A549 (cell line): ENCODE data around the gene DSCAML1. TPM values are rescaled to one million over a fixed set of nuclear protein-coding genes. Genes with fewer than 3 reads are reported as not detected.

Experiments
- ATAC-seq, 2 experiments: fragments of 200-7000 bp in 1 of 2; fragments of >200 bp in 1 of 2; cut with Nextera tagmentation in 1 of 2; cut with Tn5 transposase in 1 of 2; 3 replicates each; pipeline versions ENCODE4 v1.8.0 to v1.9.1; 2018 to 2020; ENCODE audit warnings: mild to moderate bottlenecking in 1 of 2, moderate library complexity in 1 of 2
- CTCF ChIA-PET: fragments of 300-600 bp; sonication (Branson Sonifier 250); formaldehyde crosslinking; extraction: SDS; loops from one replicate; lab custom pipeline; 2021; ENCODE audit warnings: antibody characterized with exemption, inconsistent platforms; lab: Yijun Ruan, JAX
- POLR2A ChIA-PET: fragments of 350-600 bp; formaldehyde crosslinking; extraction: SDS; loops from one replicate; lab custom pipeline; 2021; ENCODE audit warnings: antibody characterized with exemption, inconsistent platforms; lab: Yijun Ruan, JAX
- DNase-seq, 2 experiments: peaks; one replicate each; pipeline versions ENCODE4 v3.0.0 to v3.0.0-alpha.2; 2011 to 2016; ENCODE audit warnings: low read depth in 1 of 2, low spot score in 1 of 2
- FAIRE-seq: peaks from 2 replicates; lab custom pipeline; 2011; peaks lifted over from hg19 to GRCh38; lab: Jason Lieb, UNC
- H3K27ac ChIP-seq, 2 experiments: fragments of >200 bp; sonication (Bioruptor Twin); formaldehyde crosslinking; 3 replicates each; pipeline ENCODE4 v1.5.1; 2016 to 2017
- H3K4me1 ChIP-seq: fragments of >200 bp; sonication (Bioruptor Twin); formaldehyde crosslinking; 3 replicates; pipeline ENCODE4 v1.6.1; 2016
- H3K4me2 ChIP-seq: fragments of >200 bp; sonication (Bioruptor Twin); formaldehyde crosslinking; 3 replicates; pipeline ENCODE4 v1.6.1; 2016
- H3K4me3 ChIP-seq: fragments of >200 bp; sonication (Bioruptor Twin); formaldehyde crosslinking; 3 replicates; pipeline ENCODE4 v1.5.1; 2016
- H3K9me3 ChIP-seq: fragments of >200 bp; sonication (Bioruptor Twin); formaldehyde crosslinking; 3 replicates; pipeline ENCODE4 v1.6.1; 2016
- ATOH8 ChIP-seq: fragments of 250-450 bp; sonication (Bioruptor Pico); IDR thresholded peaks from 2 replicates; pipeline ENCODE4 v1.5.0; 2020; ENCODE audit warnings: low read depth, mild to moderate bottlenecking, moderate library complexity
- BCL3 ChIP-seq: fragments of >200 bp; sonication (Bioruptor Twin); formaldehyde crosslinking; IDR thresholded peaks from 3 replicates; pipeline ENCODE4 v1.6.1; 2016
- CBX8 ChIP-seq: fragments of 200-600 bp; sonication (generic); IDR thresholded peaks from 2 replicates; pipeline ENCODE4 v1.6.1; 2016
- CTCF ChIP-seq: fragments of >200 bp; sonication (Bioruptor Twin); formaldehyde crosslinking; IDR thresholded peaks from 3 replicates; pipeline ENCODE4 v1.5.1; 2016
- E2F6 ChIP-seq: IDR thresholded peaks from 2 replicates; pipeline ENCODE4 v1.6.1; 2012; ENCODE audit warnings: low read depth, borderline replicate concordance
- FOSB ChIP-seq: fragments of 250-450 bp; sonication (Bioruptor Pico); IDR thresholded peaks from 2 replicates; pipeline ENCODE4 v1.5.0; 2020; ENCODE audit warnings: mild to moderate bottlenecking, moderate library complexity
- FOXS1 ChIP-seq: fragments of 250-450 bp; sonication (Bioruptor Pico); IDR thresholded peaks from 2 replicates; pipeline ENCODE4 v1.5.0; 2020; ENCODE audit warnings: mild to moderate bottlenecking, moderate library complexity
- HDAC2 ChIP-seq: fragments of 200-600 bp; sonication (generic); IDR thresholded peaks from 2 replicates; pipeline ENCODE4 v1.6.1; 2016
- HES2 ChIP-seq: fragments of >200 bp; sonication (Bioruptor Twin); formaldehyde crosslinking; IDR thresholded peaks from 2 replicates; pipeline ENCODE4 v1.6.1; 2016
- HEYL ChIP-seq: fragments of 250-450 bp; sonication (Bioruptor Pico); IDR thresholded peaks from 2 replicates; pipeline ENCODE4 v1.8.0; 2021; ENCODE audit warnings: mild to moderate bottlenecking, moderate library complexity
- JUN ChIP-seq, 2 experiments: fragments of >200 bp; sonication (Bioruptor Twin); formaldehyde crosslinking; IDR thresholded peaks; 2 replicates in 1 of 2; 3 replicates in 1 of 2; pipeline ENCODE4 v1.6.1; 2016 to 2017
- JUNB ChIP-seq: fragments of >200 bp; sonication (Bioruptor Twin); formaldehyde crosslinking; IDR thresholded peaks from 2 replicates; pipeline ENCODE4 v1.6.1; 2016
- MAFK ChIP-seq: fragments of 450-650 bp; IDR thresholded peaks from 2 replicates; pipeline ENCODE4 v1.6.1; 2014; ENCODE audit not compliant: partially characterized antibody
- MAZ ChIP-seq: fragments of 150-350 bp; IDR thresholded peaks from 2 replicates; pipeline ENCODE4 v1.6.1; 2014; ENCODE audit warnings: antibody characterized with exemption, low read depth, low read length, borderline replicate concordance
- MYC ChIP-seq: IDR thresholded peaks from 2 replicates; pipeline ENCODE4 v1.6.1; 2012; ENCODE audit warnings: mild to moderate bottlenecking, inconsistent platforms, low read length, improper control_type of control experiment, borderline replicate concordance
- PHF8 ChIP-seq: fragments of 200-600 bp; sonication (generic); IDR thresholded peaks from 2 replicates; pipeline ENCODE4 v1.6.1; 2016; ENCODE audit warnings: low read depth, mild to moderate bottlenecking, antibody characterized with exemption, moderate library complexity, borderline replicate concordance
- POLR2A ChIP-seq: IDR thresholded peaks from 2 replicates; pipeline ENCODE4 v1.6.1; 2012; ENCODE audit warnings: mild to moderate bottlenecking, low read length
- POLR2AphosphoS2 ChIP-seq: conservative IDR thresholded peaks from 2 replicates; pipeline ENCODE4 v1.6.1; 2012; ENCODE audit warnings: low read length, improper control_type of control experiment, inconsistent platforms
- RAD21 ChIP-seq, 2 experiments: fragments of >200 bp in 1 of 2; sonication (Bioruptor Twin) in 1 of 2; formaldehyde crosslinking in 1 of 2; IDR thresholded peaks in 1 of 2; conservative IDR thresholded peaks in 1 of 2; 2 replicates in 1 of 2; 3 replicates in 1 of 2; pipeline ENCODE4 v1.6.1; 2012 to 2018; ENCODE audit warnings: inconsistent platforms in 1 of 2
- SMC3 ChIP-seq: fragments of >200 bp; sonication (Bioruptor Twin); formaldehyde crosslinking; IDR thresholded peaks from 3 replicates; pipeline ENCODE4 v1.6.1; 2018; ENCODE audit warnings: inconsistent platforms
- WGBS: methylation state at CpG from one replicate; pipeline ENCODE4 v1.1.6; 2017; ENCODE audit errors: missing lambda C conversion rate; 5-methylcytosine and 5-hydroxymethylcytosine counted together
- polyA plus RNA-seq, 4 experiments: library from polyadenylated mRNA; depleted of rRNA in 3 of 4; stranded (reverse); fragments of >200 nt; fragmentation: RNase III in 1 of 4; extraction: RNeasy Plus Mini Kit Qiagen cat#74134 plus additional on column Dnase treatment in 1 of 4; gene quantifications; 2 replicates in 3 of 4; 3 replicates in 1 of 4; pipeline ENCODE4 v1.2.3, GENCODE V29; 2011 to 2017

DSCAML1 gene
- polyA plus RNA-seq, 2 of the 4 experiments (the other 2 are of a cell fraction): 0.12 to 0.31 TPM

- 71% methylated on average over 5 of the region's 7 CpGs for WGBS
- H3K4me1 ChIP-seq: no peaks in the 10 kb centered on the region
- ChIA-PET CTCF (no interaction called here), POLR2A (no interaction called here)
- no peak for TF ChIP-seq JUN (IDR thresholded peaks at IDR 0.05)
- no peak for TF ChIP-seq HDAC2
- no peak for TF ChIP-seq PHF8
- FAIRE-seq (no peak), DNase-seq (no peak), ATAC-seq (no peak)
- no peak overlapping the region for H3K4me2 ChIP-seq
- no peak overlapping the region for H3K27ac ChIP-seq
- H3K4me3 ChIP-seq: no peak overlapping the region
- no peaks in the 10 kb centered on the region for H3K9me3 ChIP-seq
Measured at GRCh38 chr11:117745346-117745745, 51.7 kb downstream of the DSCAML1 start.

GRCh38 chr11:117744471-117745150, 52.4 kb downstream of the DSCAML1 start:
- TF ChIP-seq RAD21 (conservative IDR thresholded peaks at IDR 0.05 in 1 of 2, IDR thresholded peaks at IDR 0.05 in 1 of 2) (no peak), POLR2A (no peak), MAZ (no peak), HES2 (no peak), SMC3 (no peak), CBX8 (no peak), BCL3 (no peak), POLR2AphosphoS2 (no peak), HDAC2 (no peak)
- TF ChIP-seq, all 56 proteins: peak for 0
- H3K4me3 ChIP-seq: no peak overlapping the region
- H3K4me1 ChIP-seq: no peaks in the 10 kb centered on the region
- H3K4me2 ChIP-seq: no peak overlapping the region
- 87% methylated on average over 4 of the region's 11 CpGs for WGBS
- ChIA-PET POLR2A (no interaction called here), CTCF (no interaction called here)
- FAIRE-seq: no peak
- no peak for DNase-seq
- H3K27ac ChIP-seq: no peak overlapping the region
- ATAC-seq: no peak
- H3K9me3 ChIP-seq: no peaks in the 10 kb centered on the region

GRCh38 chr11:117743121-117743815, 53.7 kb downstream of the DSCAML1 start:
- ChIA-PET CTCF (no interaction called here), POLR2A (no interaction called here)
- no peaks in the 10 kb centered on the region for H3K4me1 ChIP-seq
- WGBS: 54% methylated on average over 9 of the region's 9 CpGs
- no peak for ATAC-seq
- no peak overlapping the region for H3K27ac ChIP-seq
- no peak for FAIRE-seq
- DNase-seq: no peak
- TF ChIP-seq JUNB (no peak), MAFK (no peak), FOSB (CRISPR knock-in tag) (no peak), FOXS1 (CRISPR knock-in tag) (no peak), CTCF (no peak), CBX8 (no peak), ATOH8 (CRISPR knock-in tag) (no peak), MYC (no peak), E2F6 (no peak), HEYL (CRISPR knock-in tag) (no peak), RAD21 (conservative IDR thresholded peaks at IDR 0.05 in 1 of 2, IDR thresholded peaks at IDR 0.05 in 1 of 2) (no peak)
- no peak overlapping the region for H3K4me2 ChIP-seq
- H3K9me3 ChIP-seq: no peaks in the 10 kb centered on the region
- no peak overlapping the region for H3K4me3 ChIP-seq
